ENCODE results near the gene ITGA5. TPM values are rescaled to one million over a fixed set of nuclear protein-coding genes. Genes with fewer than 3 reads are reported as not detected.
A peak's percentile ranks its signal among the peaks of the same experiment; 100 is the strongest.
"Not testable (repeated sequence)": the region's sequence is repeated elsewhere in the genome, so short reads cannot be mapped to it uniquely, and the experiment has no call there.

Gene ITGA5
- total RNA-seq, 2 donors from 2014 or later = 28.5 to 49.1 TPM

- ATAC-seq = no peak
- intact Hi-C loops (cut with DNase I) = no loop called here
- WGBS, 2 donors = 52 to 71% methylated on average over 3 of the region's 3 CpGs
Observed at GRCh38 chr12:54356228-54356627, 62.8 kb downstream of the ITGA5 start.

GRCh38 chr12:54355104-54355815 is 63.8 kb downstream of the ITGA5 start:
- H3K4me1 ChIP-seq = peaks cover 85% of the 10 kb centered on the region
- H3K9me3 ChIP-seq = no peaks in the 10 kb centered on the region
- ATAC-seq = no peak
- intact Hi-C loops (cut with DNase I) = no loop called here
- DNase-seq = no peak
- H3K27ac ChIP-seq = peak overlapping the region in 3 of 4 donors; percentile 76 to 86 (median 83)
- H3K36me3 ChIP-seq (replicated peaks in 1 of 2; ENCODE audit: insufficient read depth in 1 of 2, low read depth in 2 of 2) = peaks cover 0 to 5% of the 10 kb centered on the region in 2 donors
- H3K27me3 ChIP-seq = no peaks in the 10 kb centered on the region
- 74 to 84% methylated on average over 6 of the region's 6 CpGs for WGBS, 2 donors
- no peak overlapping the region for H3K4me3 ChIP-seq
- no peak for TF ChIP-seq POLR2A (IDR thresholded peaks at IDR 0.05)
- TF ChIP-seq, protein P1, sequence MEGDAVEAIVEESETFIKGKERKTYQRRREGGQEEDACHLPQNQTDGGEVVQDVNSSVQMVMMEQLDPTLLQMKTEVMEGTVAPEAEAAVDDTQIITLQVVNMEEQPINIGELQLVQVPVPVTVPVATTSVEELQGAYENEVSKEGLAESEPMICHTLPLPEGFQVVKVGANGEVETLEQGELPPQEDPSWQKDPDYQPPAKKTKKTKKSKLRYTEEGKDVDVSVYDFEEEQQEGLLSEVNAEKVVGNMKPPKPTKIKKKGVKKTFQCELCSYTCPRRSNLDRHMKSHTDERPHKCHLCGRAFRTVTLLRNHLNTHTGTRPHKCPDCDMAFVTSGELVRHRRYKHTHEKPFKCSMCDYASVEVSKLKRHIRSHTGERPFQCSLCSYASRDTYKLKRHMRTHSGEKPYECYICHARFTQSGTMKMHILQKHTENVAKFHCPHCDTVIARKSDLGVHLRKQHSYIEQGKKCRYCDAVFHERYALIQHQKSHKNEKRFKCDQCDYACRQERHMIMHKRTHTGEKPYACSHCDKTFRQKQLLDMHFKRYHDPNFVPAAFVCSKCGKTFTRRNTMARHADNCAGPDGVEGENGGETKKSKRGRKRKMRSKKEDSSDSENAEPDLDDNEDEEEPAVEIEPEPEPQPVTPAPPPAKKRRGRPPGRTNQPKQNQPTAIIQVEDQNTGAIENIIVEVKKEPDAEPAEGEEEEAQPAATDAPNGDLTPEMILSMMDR (IDR thresholded peaks at IDR 0.05) = peak in 2 of 7 experiments; percentile 29 to 31

More at GRCh38 chr12:54356228-54356627, 62.8 kb downstream of the ITGA5 start:
- H3K9me3 ChIP-seq = no peaks in the 10 kb centered on the region
- peaks cover 89% of the 10 kb centered on the region for H3K4me1 ChIP-seq
- DNase-seq = no peak
- no peak overlapping the region for H3K4me3 ChIP-seq
- TF ChIP-seq, protein P1 (IDR thresholded peaks at IDR 0.05) = no peak
- TF ChIP-seq POLR2A (IDR thresholded peaks at IDR 0.05) = no peak
- H3K27me3 ChIP-seq = no peaks in the 10 kb centered on the region
- H3K36me3 ChIP-seq (replicated peaks in 1 of 2; ENCODE audit: insufficient read depth in 1 of 2, low read depth in 2 of 2) = no peaks in the 10 kb centered on the region
- H3K27ac ChIP-seq = peak overlapping the region in 3 of 4 donors; percentile 33 to 76 (median 54)

- ATAC-seq; H3K9me3 ChIP-seq; H3K4me3 ChIP-seq; H3K27me3 ChIP-seq; intact Hi-C loops (cut with DNase I); DNase-seq: not testable (repeated sequence)
- H3K36me3 ChIP-seq (replicated peaks in 1 of 2; ENCODE audit: insufficient read depth in 1 of 2, low read depth in 2 of 2) = peaks cover 0 to 12% of the 10 kb centered on the region in 2 donors
- peak overlapping the region in 3 of 4 donors; percentile 69 to 86 (median 83) for H3K27ac ChIP-seq
- 70 to 72% methylated on average over 7 of the region's 7 CpGs for WGBS, 2 donors
- H3K4me1 ChIP-seq = peaks cover 78% of the 10 kb centered on the region
Observed at GRCh38 chr12:54354271-54354670, 64.8 kb downstream of the ITGA5 start.

DNA sequence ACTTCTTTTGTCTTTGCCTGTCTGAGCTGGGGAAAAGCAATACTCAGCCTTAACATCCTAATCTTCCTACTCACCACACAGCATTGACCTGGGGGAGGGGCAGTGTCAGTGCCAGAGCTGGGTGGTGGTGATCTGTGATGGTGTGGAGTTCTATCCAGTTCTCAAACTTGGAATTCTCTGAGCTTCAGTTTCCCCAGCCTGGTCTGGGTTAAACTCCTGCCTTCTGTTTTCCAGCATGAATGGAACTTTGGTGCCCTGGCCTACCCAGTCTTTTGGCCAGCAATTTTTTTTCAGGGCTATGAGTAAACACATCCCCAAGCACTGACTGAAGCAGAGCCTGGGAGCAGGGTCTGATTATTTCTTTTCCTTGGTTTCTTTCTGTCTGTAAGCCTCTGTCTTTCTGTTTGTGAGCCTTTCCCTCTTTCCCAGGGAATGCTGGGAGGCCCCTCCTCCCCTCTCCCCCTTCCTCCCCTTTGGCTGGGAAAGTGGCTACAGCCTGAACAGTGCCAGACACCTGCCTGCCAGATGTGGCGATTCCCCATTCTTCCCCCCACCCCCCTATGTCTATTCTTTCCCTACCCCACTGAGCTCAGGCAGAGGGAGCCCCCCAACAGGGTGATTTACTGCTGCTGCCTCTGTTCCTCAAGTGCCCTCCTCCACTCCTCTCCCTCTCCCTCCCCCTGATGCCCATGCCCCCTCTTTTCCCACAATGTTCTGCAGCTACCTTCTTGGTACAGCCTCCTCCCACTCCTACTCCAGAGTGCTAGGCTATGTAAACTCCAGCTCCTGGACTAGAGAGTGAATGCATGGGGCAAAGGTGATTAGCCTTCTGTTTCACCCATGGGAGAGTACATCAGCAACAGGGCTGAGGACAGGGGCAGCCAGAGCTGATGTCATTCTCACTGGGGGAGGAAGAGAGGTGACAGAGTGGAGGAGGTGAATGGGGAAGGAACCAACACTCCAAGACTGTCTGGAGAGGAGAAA is 65.9 kb downstream of the ITGA5 start:
- TF ChIP-seq POLR2A (IDR thresholded peaks at IDR 0.05) = peak; percentile 10 to 69 (median 54)
- TF ChIP-seq, protein P1 (IDR thresholded peaks at IDR 0.05) = no peak
- Histone ChIP-seq H3K27ac (peak overlapping the region; percentile 69 to 86 (median 81)), H3K36me3 (replicated peaks in 1 of 2; ENCODE audit: insufficient read depth in 1 of 2, low read depth in 2 of 2) (peaks cover 0 to 23% of the 10 kb centered on the region in 2 donors), H3K27me3 (no peaks in the 10 kb centered on the region), H3K4me1 (peaks cover 72% of the 10 kb centered on the region), H3K9me3 (no peaks in the 10 kb centered on the region), H3K4me3 (no peak overlapping the region)
- intact Hi-C loops (cut with DNase I) = no loop called here
- ATAC-seq (peak; percentile 86), DNase-seq (peak; percentile 69 to 86 (median 78))
- WGBS, 2 donors = 8 to 13% methylated on average over 1 of the region's 1 CpG

DNA sequence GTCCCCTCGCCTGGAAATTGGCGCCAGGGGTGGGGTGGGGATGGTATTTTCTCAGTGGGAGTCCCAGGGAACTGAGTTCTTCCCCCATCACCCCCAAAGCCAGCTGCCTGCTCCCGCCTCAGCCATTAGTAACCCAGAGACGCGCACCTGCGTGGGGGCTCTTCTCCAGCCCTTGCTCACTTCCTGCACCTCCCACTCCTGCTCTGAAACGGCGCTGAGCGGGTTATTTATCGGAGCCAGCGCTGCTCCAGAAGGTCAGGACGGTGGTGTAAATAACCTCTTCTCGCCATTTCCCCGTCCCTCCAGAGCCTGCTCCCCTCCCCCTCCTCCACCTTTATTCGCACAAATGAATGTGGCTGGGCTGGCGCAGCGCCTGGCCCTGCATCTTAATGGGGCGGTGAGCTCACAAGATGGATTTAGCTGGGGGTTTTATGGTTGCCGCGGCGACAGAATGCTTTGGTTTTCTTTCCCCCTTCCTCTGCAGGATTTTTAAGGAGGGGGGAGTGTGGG is 67.0 kb downstream of the ITGA5 start:
- no peak overlapping the region for H3K4me3 ChIP-seq
- no peaks in the 10 kb centered on the region for H3K27me3 ChIP-seq
- DNase-seq (peak; percentile 72 to 85 (median 78)), ATAC-seq (peak; percentile 56)
- TF ChIP-seq, protein P1 (IDR thresholded peaks at IDR 0.05) = no peak
- peak in 1 of 3 donors; percentile 13 for TF ChIP-seq POLR2A (IDR thresholded peaks at IDR 0.05)
- no peaks in the 10 kb centered on the region for H3K9me3 ChIP-seq
- peaks cover 60% of the 10 kb centered on the region for H3K4me1 ChIP-seq
- intact Hi-C loops (cut with DNase I) = no loop called here
- H3K27ac ChIP-seq = peak overlapping the region; percentile 69 to 86 (median 80)
- peaks cover 0 to 33% of the 10 kb centered on the region in 2 donors for H3K36me3 ChIP-seq (replicated peaks in 1 of 2; ENCODE audit: insufficient read depth in 1 of 2, low read depth in 2 of 2)
- WGBS, 2 donors = 14 to 30% methylated on average over 21 of the region's 21 CpGs

Measured in body of pancreas (tissue), 4 donors.